HepG2 (cell line): Measurements from ENCODE around the gene LAMTOR2. TPM values are rescaled to one million over a fixed set of nuclear protein-coding genes. Genes with fewer than 3 reads are reported as not detected.
A peak's percentile ranks its signal among the peaks of the same experiment; 100 is the strongest.

Experiments used
- CBX2 ChIP-seq, 2 experiments: fragments of 200-600 bp in 1 of 2; sonication (generic); formaldehyde crosslinking in 1 of 2; IDR thresholded peaks; 2 replicates each; pipeline versions ENCODE4 v1.7.0 to v1.8.1; 2018 to 2022; ENCODE audit warnings: low read depth in 2 of 2, low read length in 1 of 2, mild to moderate bottlenecking in 1 of 2, missing genetic modification reagents in 1 of 2
- CHD2 ChIP-seq: IDR thresholded peaks from 2 replicates; pipeline ENCODE4 v1.6.1; 2011; ENCODE audit warnings: low read depth, low read length, improper control_type of control experiment
- ERF ChIP-seq: IDR thresholded peaks from 2 replicates; pipeline ENCODE4 v1.6.1; 2018; ENCODE audit warnings: missing biosample characterization, missing genetic modification reagents
- ETV5 ChIP-seq: IDR thresholded peaks from 2 replicates; pipeline ENCODE4 v1.6.1; 2018; ENCODE audit warnings: missing biosample characterization, missing genetic modification reagents, inconsistent platforms, borderline replicate concordance
- FOXK1 ChIP-seq: sonication (generic); formaldehyde crosslinking; IDR thresholded peaks from 2 replicates; pipeline ENCODE4 v1.4.0; 2020; ENCODE audit warnings: low read depth, missing genetic modification reagents, borderline replicate concordance
- ISX ChIP-seq: sonication (generic); formaldehyde crosslinking; conservative IDR thresholded peaks from 2 replicates; pipeline ENCODE4 v1.5.0; 2020; ENCODE audit warnings: missing genetic modification reagents
- MAFF ChIP-seq: IDR thresholded peaks from 2 replicates; pipeline ENCODE4 v1.6.1; 2011; ENCODE audit warnings: low read depth, low read length, improper control_type of control experiment
- MBD4 ChIP-seq: IDR thresholded peaks from 2 replicates; pipeline ENCODE4 v1.6.1; 2012; ENCODE audit warnings: low read length, inconsistent platforms, borderline replicate concordance
- MIER3 ChIP-seq: IDR thresholded peaks from 2 replicates; pipeline ENCODE4 v1.6.1; 2016; ENCODE audit warnings: missing compliant biosample characterization, borderline replicate concordance
- NFKBIZ ChIP-seq: IDR thresholded peaks from 2 replicates; pipeline ENCODE4 v1.6.1; 2018; ENCODE audit warnings: missing genetic modification reagents, missing compliant biosample characterization
- PBX3 ChIP-seq: sonication (generic); formaldehyde crosslinking; IDR thresholded peaks from 2 replicates; pipeline ENCODE4 v1.8.1; 2023; ENCODE audit warnings: missing genetic modification reagents, inconsistent platforms, borderline replicate concordance
- PLSCR1 ChIP-seq: sonication (generic); formaldehyde crosslinking; IDR thresholded peaks from 2 replicates; pipeline ENCODE4 v1.5.0; 2020; ENCODE audit warnings: missing genetic modification reagents, mild to moderate bottlenecking, borderline replicate concordance
- PRMT3 ChIP-seq: sonication (generic); formaldehyde crosslinking; IDR thresholded peaks from 2 replicates; pipeline ENCODE4 v1.8.1; 2022; ENCODE audit warnings: low read depth, mild to moderate bottlenecking, moderate library complexity, missing genetic modification reagents, borderline replicate concordance
- RFXANK ChIP-seq: IDR thresholded peaks from 2 replicates; pipeline ENCODE4 v1.6.1; 2016
- RORA ChIP-seq: sonication (generic); formaldehyde crosslinking; IDR thresholded peaks from 2 replicates; pipeline ENCODE4 v1.5.0; 2020; ENCODE audit warnings: mild to moderate bottlenecking, missing genetic modification reagents, moderate library complexity
- SIN3B ChIP-seq: fragments of 150-350 bp; IDR thresholded peaks from 2 replicates; pipeline ENCODE4 v1.6.1; 2014; ENCODE audit warnings: low read length
- SOX5 ChIP-seq: IDR thresholded peaks from 2 replicates; pipeline ENCODE4 v1.6.1; 2016; ENCODE audit warnings: borderline replicate concordance
- SOX6 ChIP-seq, 2 experiments: fragments of 450-650 bp in 1 of 2; sonication (generic) in 1 of 2; formaldehyde crosslinking in 1 of 2; IDR thresholded peaks; 2 replicates each; pipeline versions ENCODE4 v1.4.0 to v1.6.1; 2017 to 2020; ENCODE audit warnings: antibody characterized with exemption in 1 of 2, mild to moderate bottlenecking in 1 of 2, missing genetic modification reagents in 1 of 2
- TOPORS ChIP-seq: sonication (generic); formaldehyde crosslinking; IDR thresholded peaks from 2 replicates; pipeline ENCODE4 v1.8.0; 2023; ENCODE audit warnings: mild to moderate bottlenecking, missing genetic modification reagents
- ZBTB8A ChIP-seq: sonication (generic); formaldehyde crosslinking; IDR thresholded peaks from 2 replicates; pipeline ENCODE4 v1.4.0; 2020; ENCODE audit warnings: mild to moderate bottlenecking, low read depth, missing genetic modification reagents, borderline replicate concordance
- ZFP1 ChIP-seq: IDR thresholded peaks from 2 replicates; pipeline ENCODE4 v1.6.1; 2016
- ZNF180 ChIP-seq: sonication (generic); formaldehyde crosslinking; IDR thresholded peaks from 2 replicates; pipeline ENCODE4 v1.4.0; 2020; ENCODE audit warnings: low read depth, missing genetic modification reagents, borderline replicate concordance
- ZNF263 ChIP-seq: sonication (generic); formaldehyde crosslinking; IDR thresholded peaks from 2 replicates; pipeline ENCODE4 v1.4.0; 2020; ENCODE audit warnings: missing genetic modification reagents
- ZNF362 ChIP-seq: sonication (generic); formaldehyde crosslinking; IDR thresholded peaks from 2 replicates; pipeline ENCODE4 v1.4.0; 2020; ENCODE audit warnings: missing genetic modification reagents, mild to moderate bottlenecking, borderline replicate concordance
- ZNF549 ChIP-seq: sonication (generic); formaldehyde crosslinking; IDR thresholded peaks from 2 replicates; pipeline ENCODE4 v1.5.0; 2020; ENCODE audit warnings: missing genetic modification reagents
- ZNF562 ChIP-seq: sonication (generic); formaldehyde crosslinking; IDR thresholded peaks from 2 replicates; pipeline ENCODE4 v1.8.0; 2022; ENCODE audit warnings: missing genetic modification reagents, borderline replicate concordance
- ZNF564 ChIP-seq: sonication (generic); formaldehyde crosslinking; IDR thresholded peaks from 2 replicates; pipeline ENCODE4 v1.8.1; 2023; ENCODE audit warnings: mild to moderate bottlenecking, missing genetic modification reagents
- ZNF572 ChIP-seq: sonication (generic); formaldehyde crosslinking; IDR thresholded peaks from 2 replicates; pipeline ENCODE4 v1.5.1; 2020; ENCODE audit warnings: mild to moderate bottlenecking, missing genetic modification reagents
- ZNF605 ChIP-seq: sonication (generic); formaldehyde crosslinking; IDR thresholded peaks from 2 replicates; pipeline ENCODE4 v1.8.0; 2022; ENCODE audit warnings: mild to moderate bottlenecking, missing genetic modification reagents
- ZNF619 ChIP-seq: sonication (generic); formaldehyde crosslinking; IDR thresholded peaks from 2 replicates; pipeline ENCODE4 v1.4.0; 2020; ENCODE audit warnings: mild to moderate bottlenecking, missing genetic modification reagents
- polyA plus RNA-seq, 8 experiments: library from polyadenylated mRNA; depleted of rRNA in 3 of 8; stranded (reverse) in 7 of 8; unstranded in 1 of 8; fragments of >200 nt; fragmentation: Illumina TruSeq in 4 of 8; extraction: Trizol in 4 of 8; gene quantifications; 2 replicates each; pipeline versions ENCODE4 v1.2.1 to v1.2.3, GENCODE V29; 2011 to 2016; ENCODE audit warnings: low read depth in 4 of 8, missing spikeins in 1 of 8, mixed read lengths in 1 of 8; ENCODE audit not compliant: insufficient read depth in 1 of 8
- total RNA-seq, 5 experiments: library from RNA; depleted of rRNA; stranded (reverse); fragments of >200 nt; fragmentation: Illumina TruSeq; extraction: Trizol; gene quantifications; 2 replicates each; pipeline ENCODE4 v1.2.3, GENCODE V29; 2016; ENCODE audit warnings: low read depth in 1 of 5

Gene LAMTOR2
- total and polyA plus RNA-seq, 2 of the 13 experiments (the other 11 are each of a cell fraction or from before 2014, with no cell fraction given): 36.5 to 66.4 TPM

GRCh38 chr1:156082309-156083091 lies 27.9 kb downstream of the LAMTOR2 start, which contains the start of gene MEX3A (continued):
- TF ChIP-seq SOX6 (IDR thresholded peaks at IDR 0.05) (no peak), SOX6 (CRISPR knock-in tag; IDR thresholded peaks at IDR 0.05) (peak; percentile 74), ZNF180 (CRISPR knock-in tag) (no peak), MBD4 (no peak), TOPORS (CRISPR knock-in tag) (no peak), ZBTB8A (no peak), CBX2 (IDR thresholded peaks at IDR 0.05; ENCODE audit: low read depth, low read length) (no peak), CBX2 (CRISPR knock-in tag; IDR thresholded peaks at IDR 0.05; ENCODE audit: low read depth) (no peak), ERF (CRISPR knock-in tag) (no peak), NFKBIZ (CRISPR knock-in tag) (no peak), ZNF562 (CRISPR knock-in tag) (no peak), MAFF (no peak), FOXK1 (CRISPR knock-in tag) (no peak), RORA (CRISPR knock-in tag) (no peak), ZNF263 (CRISPR knock-in tag) (0 out of 2 replicates have a peak, but pooled peaks have one; percentile 6), PBX3 (CRISPR knock-in tag) (no peak), RFXANK (CRISPR knock-in tag) (no peak), ZNF605 (CRISPR knock-in tag) (peak; percentile 55; the same call in 1 of the 2 replicates), ZFP1 (CRISPR knock-in tag) (0 out of 2 replicates have a peak, but pooled peaks have one; percentile 32), CHD2 (no peak), SOX5 (CRISPR knock-in tag) (no peak), PRMT3 (no peak), ZNF549 (CRISPR knock-in tag) (no peak), ISX (no peak), PLSCR1 (CRISPR knock-in tag) (no peak), ZNF619 (CRISPR knock-in tag) (no peak), ZNF564 (CRISPR knock-in tag) (0 out of 2 replicates have a peak, but pooled peaks have one; percentile 5), MIER3 (CRISPR knock-in tag) (no peak), SIN3B (no peak), ZNF572 (CRISPR knock-in tag) (no peak), ZNF362 (CRISPR knock-in tag) (peak; percentile 73; the same call in 1 of the 2 replicates), ETV5 (CRISPR knock-in tag) (no peak)
